HG03103 (cell line): Measurements from ENCODE around the gene NELFA.
"Not testable (repeated sequence)": the region's sequence is repeated elsewhere in the genome, so short reads cannot be mapped to it uniquely, and the experiment has no call there.

Experiments used
- ATAC-seq: cut with Tn5 transposase; IDR thresholded peaks from one replicate; pipeline ENCODE4 v1.9.1; 2021; ENCODE audit warnings: low read depth; ENCODE audit not compliant: unreplicated experiment

Gene NELFA

GRCh38 chr4:2041239-2042130 is 32.7 kb upstream of the NELFA start:
- peak; percentile 72 for ATAC-seq

DNA sequence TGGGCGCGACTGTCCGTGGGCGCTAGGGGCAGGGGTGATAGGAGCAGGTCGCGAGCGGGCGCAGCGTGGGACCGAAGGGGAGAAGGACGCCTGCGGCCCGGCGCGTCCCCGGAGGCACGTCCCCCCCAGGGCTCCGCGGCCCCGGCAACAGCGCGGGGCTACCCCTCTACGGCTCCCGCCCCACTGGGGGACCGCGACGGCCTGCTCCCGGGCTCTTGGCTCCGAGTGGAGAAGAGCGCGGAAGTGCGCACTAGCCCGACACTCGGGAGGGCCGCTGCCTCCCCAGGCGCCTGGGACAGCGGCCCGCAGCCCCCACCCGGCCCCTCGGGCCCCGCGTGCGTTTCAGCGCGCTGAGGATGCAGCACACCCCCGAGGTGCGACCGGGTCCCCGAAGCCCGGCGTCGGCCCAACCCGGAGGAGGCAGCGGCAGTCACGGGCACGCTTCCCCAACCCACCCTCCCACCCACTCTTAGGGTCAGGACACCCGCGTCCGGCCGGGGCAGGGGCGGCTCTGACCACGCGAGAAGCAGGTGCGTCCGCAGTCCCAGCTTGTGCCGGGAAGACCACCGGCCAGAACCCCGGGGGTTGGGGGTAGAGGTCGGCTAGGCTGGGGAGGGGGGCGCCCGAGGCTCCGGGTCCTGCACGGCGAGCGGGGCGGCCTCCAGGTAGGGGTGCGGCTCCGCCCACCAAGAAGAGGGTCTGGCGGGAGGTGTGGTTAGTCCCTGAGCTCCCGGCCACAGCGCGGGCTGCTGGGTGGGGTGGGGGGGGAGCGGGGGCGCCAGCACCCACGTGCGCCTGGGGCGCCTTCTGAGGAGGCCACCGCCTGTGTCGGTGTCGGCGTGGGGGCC is 31.8 kb upstream of the NELFA start:
- no peak for ATAC-seq

GRCh38 chr4:2036866-2037265 is 28.1 kb upstream of the NELFA start:
- no peak for ATAC-seq

DNA sequence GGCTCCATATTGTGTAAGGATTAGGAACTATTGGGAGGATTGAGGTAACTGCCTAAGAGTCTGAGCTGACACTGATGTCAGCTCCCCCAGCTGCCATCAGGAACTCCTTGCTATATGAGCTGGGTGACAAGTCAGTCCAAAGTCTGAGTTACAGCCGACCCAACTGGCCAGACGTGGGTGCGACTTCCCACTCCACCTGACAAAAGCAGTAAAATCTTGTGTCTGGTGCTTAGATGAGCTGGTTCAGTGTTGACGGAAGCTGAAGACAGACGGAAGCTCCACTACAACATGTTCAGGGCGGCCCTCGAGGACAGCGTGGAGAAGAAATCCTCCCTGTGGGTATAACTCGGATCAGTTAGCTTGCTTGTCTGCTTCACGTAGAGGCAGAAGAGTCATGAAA is 27.6 kb upstream of the NELFA start:
- no peak for ATAC-seq

DNA sequence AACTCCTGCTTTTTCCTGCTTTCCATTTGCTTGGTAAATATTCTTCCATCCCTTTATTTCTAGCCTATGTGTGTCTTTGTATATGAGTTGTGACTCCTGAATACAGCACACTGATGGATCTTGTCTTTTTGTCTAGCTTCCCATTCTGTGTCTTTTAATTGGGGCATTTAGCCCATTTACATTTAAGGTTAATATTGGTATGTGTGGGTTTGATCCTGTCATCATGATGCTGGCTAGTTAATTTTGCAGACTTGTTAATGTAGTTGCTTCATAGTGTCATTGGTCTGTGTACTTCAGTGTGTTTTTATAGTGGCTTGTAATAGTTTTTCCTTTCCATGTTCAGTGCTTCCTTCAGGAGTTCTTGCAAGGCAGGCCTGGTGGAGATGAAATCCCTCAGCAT is 22.4 kb upstream of the NELFA start:
- not testable (repeated sequence) for ATAC-seq

DNA sequence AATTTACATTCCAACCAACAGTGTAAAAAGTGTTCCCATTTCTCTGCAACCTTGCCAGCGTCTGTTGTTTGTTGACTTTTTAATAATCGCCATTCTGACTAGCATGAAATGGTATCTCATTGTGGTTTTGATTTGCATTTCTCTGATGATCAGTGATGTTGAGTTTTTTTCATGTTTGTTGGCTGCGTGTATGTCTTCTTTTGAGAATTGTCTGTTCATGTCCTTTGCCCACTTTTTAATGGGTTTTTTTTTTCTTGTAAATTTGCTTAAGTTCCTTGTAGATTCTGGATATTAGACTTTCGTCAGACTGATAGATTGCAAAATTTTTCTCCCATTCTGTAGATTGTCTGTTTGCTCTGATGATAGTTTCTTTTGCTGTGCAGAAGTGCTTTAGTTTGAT is 18.3 kb upstream of the NELFA start:
- ATAC-seq, result not testable (repeated sequence)

GRCh38 chr4:2025817-2026216 is 17.0 kb upstream of the NELFA start:
- ATAC-seq, result no peak

DNA sequence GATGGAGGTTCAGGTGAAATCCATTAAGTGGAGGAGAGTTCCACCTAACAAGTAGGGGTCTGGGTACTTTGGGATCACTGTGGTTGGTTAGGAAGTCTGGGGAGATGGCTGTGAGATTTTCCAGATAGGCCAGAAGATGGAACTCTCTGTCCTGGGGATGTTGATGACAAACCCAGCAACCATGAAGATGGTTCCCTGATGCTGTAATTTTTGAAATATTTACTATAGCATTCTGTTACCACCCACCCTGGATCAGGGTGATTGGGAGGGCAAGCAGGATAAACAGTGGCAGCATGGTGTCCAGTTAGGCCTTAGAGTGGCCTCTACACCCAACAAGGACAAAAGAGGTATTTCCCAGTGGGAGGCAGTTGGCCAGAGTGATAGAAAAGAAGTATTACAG is 15.9 kb upstream of the NELFA start:
- ATAC-seq, result no peak

- ATAC-seq, result not testable (repeated sequence)
Measured at GRCh38 chr4:2021358-2022018, 12.7 kb upstream of the NELFA start.

GRCh38 chr4:2015008-2015407 is 6.2 kb upstream of the NELFA start:
- no peak for ATAC-seq

GRCh38 chr4:2011583-2011982 is 2.8 kb upstream of the NELFA start:
- no peak for ATAC-seq

- ATAC-seq, result no peak
Measured at GRCh38 chr4:2009651-2010233, 968 bp upstream of the NELFA start.

GRCh38 chr4:2008671-2008920 is 178 bp downstream of the NELFA start:
- no peak for ATAC-seq

DNA sequence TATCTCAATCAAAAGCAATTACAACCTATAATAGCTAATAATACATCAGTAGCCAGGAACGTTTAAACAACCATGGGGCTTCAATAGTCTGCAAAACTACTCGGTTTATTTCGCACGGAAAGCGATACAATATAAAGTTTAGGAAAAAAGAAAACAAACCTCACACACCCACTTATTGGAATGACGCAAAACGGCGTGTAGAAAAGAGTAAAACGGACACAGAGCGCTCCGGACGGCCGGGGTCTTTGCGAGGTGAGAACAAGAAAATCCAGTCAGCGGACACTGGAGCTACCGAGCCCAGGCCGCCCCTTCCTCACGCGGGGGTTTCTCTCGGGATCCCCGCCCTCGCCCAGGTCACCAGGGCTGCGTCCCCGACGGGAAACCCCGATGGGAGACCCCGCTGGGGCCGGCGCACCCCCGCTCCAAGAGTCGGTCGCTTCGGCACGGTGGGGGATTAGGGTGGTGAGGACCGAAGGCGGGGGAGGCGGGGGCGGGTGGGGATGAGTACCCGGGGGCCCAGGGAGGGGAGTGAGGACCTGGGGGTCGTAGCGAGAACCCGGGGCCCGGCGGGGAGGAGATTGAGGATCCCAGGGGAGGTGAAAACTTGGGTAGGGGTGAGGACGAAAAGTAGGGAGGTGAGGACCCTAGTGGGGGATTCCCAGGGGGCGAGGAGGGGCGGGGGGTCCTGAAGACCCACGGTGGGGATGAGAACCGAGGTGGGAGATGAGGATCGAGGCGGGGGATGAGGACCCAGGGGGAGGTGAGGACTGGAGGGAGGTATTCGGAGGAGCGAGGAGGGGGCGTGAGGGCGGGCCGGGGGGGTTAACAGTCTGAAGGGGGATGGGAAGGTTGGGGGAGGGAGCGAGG is 737 bp downstream of the NELFA start:
- ATAC-seq, result no peak

GRCh38 chr4:2006956-2007653 is 1.7 kb downstream of the NELFA start:
- no peak for ATAC-seq

DNA sequence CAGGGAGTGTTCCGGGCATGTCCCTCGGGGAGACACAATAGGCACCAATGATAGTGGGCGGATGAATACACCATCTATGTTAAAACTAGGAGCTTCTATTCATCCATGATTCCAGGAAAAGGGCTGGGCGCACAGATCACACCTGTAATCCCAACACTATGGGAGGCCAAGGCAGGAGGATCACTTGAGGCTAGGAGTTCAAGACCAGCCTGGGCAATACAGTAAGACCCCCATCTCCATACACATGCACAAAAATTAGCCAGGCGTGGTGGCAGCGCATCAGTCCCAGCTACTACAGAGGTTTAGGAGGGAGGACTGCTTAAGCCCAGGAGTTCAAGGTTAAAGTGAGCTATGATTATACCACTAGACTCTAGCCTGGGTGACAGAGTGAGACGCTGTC is 2.4 kb downstream of the NELFA start:
- no peak for ATAC-seq

DNA sequence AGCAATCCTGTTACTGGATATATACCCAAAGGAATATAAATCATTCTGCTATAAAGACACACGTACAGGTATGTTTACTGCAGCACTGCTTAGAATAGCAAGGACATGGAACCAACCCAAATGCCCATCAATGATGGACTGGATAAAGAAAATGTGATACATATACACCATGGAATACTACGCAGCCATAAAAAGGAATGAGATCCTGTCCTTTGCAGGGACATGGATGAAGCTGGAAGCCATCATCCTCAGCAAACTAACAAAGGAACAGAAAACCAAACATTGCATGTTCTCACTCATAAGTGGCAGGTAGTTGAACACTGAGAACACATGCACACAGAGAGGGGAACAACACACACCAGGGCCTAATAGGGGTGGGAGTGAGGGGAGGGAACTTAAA is 5.4 kb downstream of the NELFA start:
- not testable (repeated sequence) for ATAC-seq

DNA sequence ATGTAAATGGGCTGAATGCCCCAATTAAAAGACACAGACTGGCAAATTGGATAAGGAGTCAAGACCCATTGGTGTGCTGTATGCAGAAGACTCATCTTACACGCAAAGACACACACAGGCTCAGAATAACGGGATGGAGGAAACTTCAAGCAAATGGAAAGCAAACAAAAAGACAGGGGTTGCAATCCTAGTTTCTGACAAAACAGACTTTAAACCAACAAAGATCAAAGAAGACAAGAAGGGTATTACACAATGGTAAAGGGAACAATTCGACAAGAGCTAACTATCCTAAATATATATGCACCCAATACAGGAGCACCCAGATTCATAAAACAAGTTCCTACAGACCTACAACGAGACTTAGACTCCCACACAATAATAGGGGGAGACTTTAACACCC is 9.5 kb downstream of the NELFA start:
- not testable (repeated sequence) for ATAC-seq

- ATAC-seq, result no peak
Measured at GRCh38 chr4:1998296-1998695, 10.5 kb downstream of the NELFA start.

DNA sequence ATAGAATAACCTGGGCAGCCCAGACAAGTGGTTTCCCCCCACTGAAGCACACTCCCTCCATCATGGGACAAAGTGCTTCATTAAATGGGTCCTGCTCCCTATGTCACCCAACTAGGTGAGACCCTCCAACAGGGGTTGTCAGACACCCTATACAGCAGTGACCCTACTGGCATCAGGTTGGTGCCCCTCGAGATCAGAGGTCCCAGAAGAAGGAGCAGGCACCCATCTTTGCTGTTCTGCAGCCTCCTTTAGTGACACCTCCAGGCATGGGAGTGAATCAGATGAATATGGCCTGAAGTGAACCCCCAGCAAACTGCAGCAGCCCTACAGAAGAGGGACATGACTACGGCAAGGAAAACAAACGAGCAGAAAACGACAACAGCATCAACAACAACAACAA is 11.1 kb downstream of the NELFA start:
- no peak for ATAC-seq
